ENCODE data around the gene HOXA6.

Gene HOXA6

GRCh38 chr7:27096768-27097514 is 50.6 kb downstream of the HOXA6 start:
- no peak for DNase-seq (ENCODE audit: extremely low read depth, low read depth)
- TF ChIP-seq CTCF (IDR thresholded peaks at IDR 0.05; ENCODE audit: low read depth, low read length, missing control alignments): no peak
- peak overlapping the region; percentile 48 for H3K4me3 ChIP-seq (replicated peaks; ENCODE audit: low read depth, low read length)

GRCh38 chr7:27095897-27096767 is 51.4 kb downstream of the HOXA6 start, which contains the start of gene HOXA1:
Gene HOXA1, minus strand, starts transcription at chr7:27096000. Its CDS starts 88 bp downstream, at chr7:27095912.
- TF ChIP-seq CTCF (IDR thresholded peaks at IDR 0.05; ENCODE audit: low read depth, low read length, missing control alignments): no peak
- peak within 1 kb of the TSS; percentile 48 for H3K4me3 ChIP-seq (replicated peaks; ENCODE audit: low read depth, low read length)
- DNase-seq (ENCODE audit: extremely low read depth, low read depth): peak; percentile 24

All from HFF-Myc (cell line).